NB4 (cell line): ENCODE results near the gene TOM1L2.

ENCODE experiments used
- DNase-seq: peaks from one replicate; pipeline ENCODE4 v3.0.0; 2010; ENCODE audit warnings: low read depth
- H3K4me3 ChIP-seq: one replicate; pipeline ENCODE4 v1.5.1; 2011; ENCODE audit warnings: mild to moderate bottlenecking, low read depth, low read length, moderate library complexity
- MYC ChIP-seq: IDR thresholded peaks from 2 replicates; pipeline ENCODE4 v1.6.1; 2011; ENCODE audit warnings: low read depth, low read length
- POLR2A ChIP-seq: IDR thresholded peaks from 2 replicates; pipeline ENCODE4 v1.6.1; 2011; ENCODE audit warnings: mild to moderate bottlenecking; ENCODE audit not compliant: insufficient read length; ENCODE audit errors: extremely low read depth
- TF ChIP-seq, protein P1 (sequence below): IDR thresholded peaks from one replicate; pipeline ENCODE4 v1.5.1; 2012; ENCODE audit warnings: low read depth, low read length
- TF ChIP-seq, protein P2 (sequence below): IDR thresholded peaks from 2 replicates; pipeline ENCODE4 v1.6.1; 2011; ENCODE audit warnings: low read depth, low read length

The TOM1L2 gene

GRCh38 chr17:17951524-17951923 is 20.7 kb downstream of the TOM1L2 start:
- DNase-seq = no peak
- no peak overlapping the region for H3K4me3 ChIP-seq
- TF ChIP-seq, protein P1, sequence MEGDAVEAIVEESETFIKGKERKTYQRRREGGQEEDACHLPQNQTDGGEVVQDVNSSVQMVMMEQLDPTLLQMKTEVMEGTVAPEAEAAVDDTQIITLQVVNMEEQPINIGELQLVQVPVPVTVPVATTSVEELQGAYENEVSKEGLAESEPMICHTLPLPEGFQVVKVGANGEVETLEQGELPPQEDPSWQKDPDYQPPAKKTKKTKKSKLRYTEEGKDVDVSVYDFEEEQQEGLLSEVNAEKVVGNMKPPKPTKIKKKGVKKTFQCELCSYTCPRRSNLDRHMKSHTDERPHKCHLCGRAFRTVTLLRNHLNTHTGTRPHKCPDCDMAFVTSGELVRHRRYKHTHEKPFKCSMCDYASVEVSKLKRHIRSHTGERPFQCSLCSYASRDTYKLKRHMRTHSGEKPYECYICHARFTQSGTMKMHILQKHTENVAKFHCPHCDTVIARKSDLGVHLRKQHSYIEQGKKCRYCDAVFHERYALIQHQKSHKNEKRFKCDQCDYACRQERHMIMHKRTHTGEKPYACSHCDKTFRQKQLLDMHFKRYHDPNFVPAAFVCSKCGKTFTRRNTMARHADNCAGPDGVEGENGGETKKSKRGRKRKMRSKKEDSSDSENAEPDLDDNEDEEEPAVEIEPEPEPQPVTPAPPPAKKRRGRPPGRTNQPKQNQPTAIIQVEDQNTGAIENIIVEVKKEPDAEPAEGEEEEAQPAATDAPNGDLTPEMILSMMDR = no peak
- TF ChIP-seq, protein P2, sequence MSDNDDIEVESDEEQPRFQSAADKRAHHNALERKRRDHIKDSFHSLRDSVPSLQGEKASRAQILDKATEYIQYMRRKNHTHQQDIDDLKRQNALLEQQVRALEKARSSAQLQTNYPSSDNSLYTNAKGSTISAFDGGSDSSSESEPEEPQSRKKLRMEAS = no peak
- no peak for TF ChIP-seq POLR2A

DNA sequence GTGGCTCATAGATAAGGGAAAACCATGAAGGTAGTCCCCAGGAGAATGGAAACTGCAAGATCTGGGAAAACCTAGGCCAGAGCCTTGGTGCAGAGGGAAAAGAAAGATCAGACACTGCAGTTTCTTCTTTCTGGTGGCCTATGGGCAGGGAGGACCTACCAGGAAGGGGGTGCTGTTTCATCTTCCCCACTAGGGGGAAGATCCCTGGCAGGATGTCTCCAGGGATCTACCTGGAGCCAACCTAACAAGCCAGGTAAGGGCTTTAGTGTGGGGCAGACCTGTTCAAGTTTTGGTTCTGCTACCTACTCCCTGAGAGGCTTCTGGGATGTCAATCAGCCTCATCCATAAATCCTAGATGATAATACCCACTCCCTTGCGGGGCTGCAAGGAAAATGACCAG is 21.4 kb downstream of the TOM1L2 start:
- TF ChIP-seq, protein P1 = no peak
- TF ChIP-seq, protein P2 = no peak
- TF ChIP-seq POLR2A = no peak
- TF ChIP-seq MYC = no peak
- no peak for DNase-seq

GRCh38 chr17:17950347-17950746 is 21.9 kb downstream of the TOM1L2 start:
- no peak overlapping the region for H3K4me3 ChIP-seq
- DNase-seq = no peak
- TF ChIP-seq, protein P2 = no peak
- TF ChIP-seq, protein P1 = no peak
- no peak for TF ChIP-seq POLR2A
- TF ChIP-seq MYC = no peak

More for the DNA sequence above, 21.4 kb downstream of the TOM1L2 start:
- H3K4me3 ChIP-seq = no peak overlapping the region

DNA sequence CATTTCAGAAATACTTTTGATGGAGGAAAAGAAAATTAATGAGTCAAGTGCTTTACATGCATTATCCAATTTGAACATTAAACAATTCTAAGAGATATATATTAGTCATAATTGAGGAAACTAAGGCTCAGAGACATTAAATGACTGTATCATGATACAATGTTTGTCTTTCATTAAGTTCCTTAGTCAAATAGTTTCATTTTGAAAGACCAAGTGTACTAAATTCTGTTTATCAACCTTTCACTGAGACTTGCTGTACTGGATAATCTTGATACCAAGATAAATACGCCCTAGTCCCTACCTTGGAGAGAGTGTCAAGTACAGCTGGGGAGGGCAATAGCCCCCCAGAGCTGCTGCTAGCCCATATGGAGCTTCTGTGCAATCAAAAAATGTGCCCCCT is 24.2 kb downstream of the TOM1L2 start:
- H3K4me3 ChIP-seq = no peak overlapping the region
- TF ChIP-seq POLR2A = no peak
- TF ChIP-seq, protein P2 = no peak
- no peak for TF ChIP-seq MYC
- TF ChIP-seq, protein P1 = no peak
- DNase-seq = no peak

GRCh38 chr17:17947309-17947708 is 24.9 kb downstream of the TOM1L2 start:
- no peak for TF ChIP-seq POLR2A
- no peak for TF ChIP-seq MYC
- TF ChIP-seq, protein P2 = no peak
- TF ChIP-seq, protein P1 = no peak
- DNase-seq = no peak
- H3K4me3 ChIP-seq = no peak overlapping the region

- TF ChIP-seq, protein P1 = no peak
- TF ChIP-seq, protein P2 = no peak
- TF ChIP-seq MYC = no peak
- no peak for TF ChIP-seq POLR2A
- no peak overlapping the region for H3K4me3 ChIP-seq
- DNase-seq = no peak
Observed at GRCh38 chr17:17946093-17946492, 26.1 kb downstream of the TOM1L2 start.
